NCI-H2107 treated with DMSO at 0.1 percent for 48 hours (cell line): ENCODE data around the gene CAMLG.
"Not testable (repeated sequence)": the region's sequence is repeated elsewhere in the genome, so short reads cannot be mapped to it uniquely, and the experiment has no call there.

Experiments used
- DNase-seq: peaks from one replicate; lab custom pipeline; 2025; ENCODE audit not compliant: unreplicated experiment; lab: John Stamatoyannopoulos, UW

Gene CAMLG

DNA sequence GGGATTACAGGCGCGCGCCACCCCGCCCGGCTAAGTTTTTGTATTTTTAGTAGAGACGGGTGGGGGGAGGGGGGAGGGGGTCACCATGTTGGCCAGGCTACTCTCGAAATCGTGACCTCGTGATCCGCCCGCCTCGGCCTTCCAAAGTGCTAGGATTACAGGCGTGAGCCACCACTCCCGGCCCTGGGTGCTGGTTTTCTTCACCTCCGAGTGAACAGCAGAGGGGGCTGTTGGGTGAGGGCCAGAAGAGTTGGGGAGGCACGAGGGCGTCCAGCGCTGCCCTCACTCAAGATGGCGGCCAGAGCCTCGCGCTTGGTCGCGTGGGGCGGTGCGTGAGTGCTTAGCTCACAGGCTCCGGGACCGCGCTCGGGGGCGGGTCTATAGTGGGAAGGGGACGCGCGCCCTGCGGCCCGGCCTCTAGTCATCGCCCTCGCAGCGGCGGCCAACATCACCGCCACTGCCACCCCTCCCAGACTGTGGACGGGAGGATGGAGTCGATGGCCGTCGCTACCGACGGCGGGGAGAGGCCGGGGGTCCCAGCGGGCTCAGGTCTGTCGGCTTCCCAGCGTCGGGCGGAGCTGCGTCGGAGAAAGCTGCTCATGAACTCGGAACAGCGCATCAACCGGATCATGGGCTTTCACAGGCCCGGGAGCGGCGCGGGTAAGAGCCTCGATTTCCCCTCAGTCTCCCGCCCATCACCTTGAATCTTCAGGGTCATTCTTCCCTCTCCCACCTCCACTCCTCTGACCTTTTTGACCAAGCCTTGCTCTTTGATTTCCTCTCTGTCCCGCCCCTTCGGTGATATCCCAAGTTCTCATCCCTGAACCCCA, at the start of gene CAMLG:
CAMLG (plus strand) TSS at position 416 of the 830 bp plus-strand sequence; CDS start at position 489, 73 bp downstream.
- DNase-seq = peak; percentile 79

DNA sequence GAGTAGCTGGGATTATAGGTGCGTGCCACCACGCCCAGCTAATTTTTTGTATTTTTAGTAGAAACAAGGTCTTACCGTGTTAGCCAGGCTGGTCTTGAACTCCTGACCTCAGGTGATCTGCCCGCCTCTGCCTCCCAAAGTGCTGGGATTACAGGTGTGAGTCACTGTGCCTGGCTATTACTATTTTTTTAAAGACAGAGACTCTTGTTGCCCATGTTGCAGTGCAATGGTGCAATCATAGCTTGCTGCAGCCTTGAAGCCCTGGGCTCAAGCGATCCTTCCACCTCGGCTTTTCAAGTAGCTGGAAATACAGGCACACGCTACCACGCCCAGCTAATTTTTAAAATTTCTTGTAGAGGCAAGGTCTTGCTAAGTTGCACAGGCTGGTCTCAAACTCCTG, 48.2 kb upstream of the CAMLG start:
- DNase-seq = not testable (repeated sequence)

DNA sequence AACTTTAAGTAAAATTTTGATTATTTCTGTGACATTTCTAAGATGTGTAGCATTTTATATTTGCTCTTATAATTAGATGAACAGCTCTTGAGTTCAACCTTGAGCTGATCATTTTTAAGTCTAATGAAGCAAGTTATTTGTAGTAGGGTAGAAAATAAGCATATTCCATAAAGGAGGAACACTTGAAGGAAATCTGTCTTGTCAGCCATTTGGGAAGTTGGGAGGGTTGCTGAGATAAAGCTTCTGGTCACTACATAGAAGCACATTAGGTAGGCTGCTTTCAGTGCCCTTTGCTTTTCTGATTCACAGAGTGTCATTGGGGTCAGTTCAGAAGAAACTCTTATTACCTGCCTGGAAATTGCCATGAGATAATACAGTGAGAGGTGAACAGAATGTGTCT, 45.6 kb upstream of the CAMLG start:
- no peak for DNase-seq

DNA sequence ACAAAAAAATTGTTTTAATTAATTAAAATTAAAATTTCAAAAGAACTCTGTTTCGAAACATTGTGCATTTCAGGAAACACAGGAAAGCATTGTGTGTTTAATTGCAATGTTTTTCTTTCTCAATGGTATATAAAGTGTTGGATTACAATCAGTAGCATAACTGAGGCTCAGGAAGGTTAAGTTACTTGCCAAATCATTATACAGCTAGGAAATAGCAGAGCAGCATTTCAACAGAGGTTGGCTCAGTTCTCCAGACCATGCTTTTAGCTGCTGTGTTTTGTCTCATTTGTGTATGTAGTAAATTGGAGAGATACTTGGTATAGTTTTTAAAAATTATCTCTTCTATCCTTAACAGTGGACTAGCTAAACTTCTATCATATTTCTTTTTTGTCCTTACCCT, 30.0 kb upstream of the CAMLG start:
- no peak for DNase-seq

DNA sequence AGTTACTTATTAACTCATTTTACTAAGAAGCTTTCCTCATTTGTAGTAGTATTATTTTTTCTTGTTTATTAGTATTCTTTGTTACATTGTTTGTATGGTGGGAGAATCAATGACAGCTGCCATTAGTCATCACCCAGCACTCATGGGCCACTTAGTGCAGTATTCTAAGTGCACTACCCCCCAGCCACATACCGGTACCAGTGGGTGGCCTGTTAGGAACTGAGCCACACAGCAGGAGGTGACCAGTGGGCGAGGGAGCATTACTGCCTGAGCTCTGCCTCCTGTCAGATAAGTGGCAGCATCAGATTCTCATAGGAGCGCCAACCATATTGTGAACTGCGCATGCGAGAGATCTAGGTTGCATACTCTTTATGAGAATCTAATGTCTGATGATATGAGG, 24.2 kb upstream of the CAMLG start:
- peak; percentile 1 for DNase-seq

DNA sequence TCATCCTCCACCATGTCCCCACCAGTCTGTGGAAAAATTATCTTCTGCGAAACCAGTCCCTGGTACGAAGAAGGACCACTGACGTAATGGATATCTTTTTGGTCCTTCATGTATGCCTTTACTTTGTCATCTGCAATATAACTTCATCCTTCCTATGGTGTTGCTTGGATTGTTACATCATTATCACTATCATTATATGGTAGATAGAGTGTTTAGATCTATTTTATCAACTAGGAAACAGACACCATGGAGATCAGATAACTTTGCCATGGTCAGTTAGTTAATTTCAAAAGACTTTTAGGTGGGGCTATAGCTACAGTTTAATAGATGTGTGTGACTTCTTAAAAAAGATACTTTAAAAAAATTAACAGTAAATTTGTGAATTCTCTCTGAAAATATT, 23.8 kb upstream of the CAMLG start:
- DNase-seq = no peak

DNA sequence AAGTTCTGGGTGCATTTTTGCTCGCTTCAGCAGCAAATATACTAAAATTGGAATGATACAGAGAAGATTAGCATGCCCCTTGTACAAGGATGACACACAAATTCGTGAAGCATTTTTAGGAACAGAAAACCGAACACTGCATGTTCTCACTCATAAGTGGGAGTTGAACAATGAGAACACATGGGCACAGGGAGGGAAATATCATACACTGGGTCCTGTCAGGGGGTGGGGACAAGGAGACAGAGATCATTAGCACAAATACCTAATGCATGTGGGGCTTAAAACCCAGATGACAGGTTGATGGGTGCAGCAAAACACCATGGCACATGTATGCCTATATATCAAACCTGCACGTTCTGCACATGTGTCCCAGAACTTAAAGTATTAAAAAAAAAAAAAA, 22.9 kb upstream of the CAMLG start:
- not testable (repeated sequence) for DNase-seq

DNA sequence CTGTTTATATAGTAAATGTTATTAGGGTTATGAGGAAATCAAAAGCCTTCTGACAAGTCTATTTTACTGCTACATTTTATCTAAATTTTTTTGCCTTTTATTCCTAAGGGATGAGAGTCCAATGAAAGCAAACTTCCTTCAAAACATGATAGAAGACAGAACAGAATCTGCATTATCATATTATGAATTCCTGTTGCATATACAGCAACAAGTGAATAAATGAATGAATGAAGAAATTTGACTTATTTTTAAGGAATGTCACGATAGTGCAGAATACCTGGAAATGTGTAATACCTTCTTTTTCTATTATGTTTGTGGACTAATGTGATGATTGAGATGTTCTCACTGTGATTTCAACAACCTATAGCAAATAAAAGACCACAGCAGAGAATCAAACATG, 13.5 kb upstream of the CAMLG start:
- no peak for DNase-seq

DNA sequence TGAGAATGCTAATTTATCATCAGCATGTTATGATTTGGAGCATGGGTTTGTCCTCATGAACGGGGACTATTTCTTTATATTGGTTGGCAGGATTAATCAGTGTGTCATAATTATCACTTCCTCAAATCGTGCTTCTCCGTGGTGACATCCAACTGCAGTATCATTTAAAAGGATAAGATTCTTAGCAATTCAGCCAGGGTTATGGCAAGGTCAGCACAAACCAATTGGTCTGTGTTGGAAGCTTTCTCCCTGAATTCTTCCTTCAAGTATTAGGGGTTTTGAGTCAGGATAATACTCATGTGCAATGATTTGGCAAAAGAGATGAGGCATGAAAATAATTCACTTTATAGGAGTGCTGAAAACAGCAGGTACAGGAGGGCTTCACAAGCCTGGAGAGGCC, 5.5 kb upstream of the CAMLG start:
- no peak for DNase-seq

DNA sequence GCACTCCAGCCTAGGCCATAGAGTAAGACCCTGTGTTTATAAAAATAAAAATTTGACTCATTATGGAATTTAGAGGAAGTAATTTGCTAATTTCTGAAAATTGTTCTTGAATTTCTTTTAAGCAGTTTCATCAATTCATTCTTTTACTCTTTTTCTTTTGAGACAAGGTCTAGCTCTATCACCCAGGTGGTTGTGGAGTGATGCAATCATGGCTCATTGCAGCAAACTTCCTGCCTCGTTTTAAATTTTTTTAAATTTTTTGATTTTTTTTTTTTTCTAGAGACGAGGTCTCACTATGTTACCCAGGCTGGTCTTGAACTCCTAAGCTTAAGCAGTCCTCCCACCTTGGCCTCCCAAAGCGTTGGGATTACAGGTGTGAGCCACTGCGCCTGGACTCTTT, 3.1 kb upstream of the CAMLG start:
- DNase-seq = no peak

DNA sequence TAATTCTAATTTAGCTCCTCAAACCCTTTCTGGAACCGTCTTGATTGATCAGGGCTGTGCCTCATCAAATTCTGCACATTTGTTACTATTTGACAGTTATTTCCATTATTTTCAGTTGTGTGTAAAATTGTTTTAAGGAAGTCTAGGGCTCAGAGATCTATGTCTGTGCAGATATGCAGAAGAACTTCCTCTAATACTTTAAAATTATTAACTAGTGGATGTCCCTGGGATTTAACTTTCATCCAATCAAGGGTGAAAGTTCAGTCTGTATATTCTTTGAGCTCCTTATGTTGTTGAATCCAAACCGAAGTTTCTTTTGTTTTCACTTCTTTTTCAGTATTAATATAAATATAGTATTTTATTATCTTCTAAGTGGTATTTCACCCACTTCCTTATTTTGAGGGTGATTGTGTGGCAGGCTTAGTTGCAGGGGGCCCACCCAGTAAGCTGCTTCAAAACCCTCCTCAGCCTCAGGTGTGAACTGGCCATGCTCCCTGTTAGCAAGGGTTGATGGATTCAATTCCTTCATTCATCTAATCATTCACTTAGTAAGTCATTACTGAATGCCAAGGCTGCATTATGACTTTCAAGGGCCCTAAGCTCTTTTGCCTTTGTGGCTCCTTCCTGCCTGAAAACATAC, 2.1 kb upstream of the CAMLG start:
- DNase-seq = no peak

DNA sequence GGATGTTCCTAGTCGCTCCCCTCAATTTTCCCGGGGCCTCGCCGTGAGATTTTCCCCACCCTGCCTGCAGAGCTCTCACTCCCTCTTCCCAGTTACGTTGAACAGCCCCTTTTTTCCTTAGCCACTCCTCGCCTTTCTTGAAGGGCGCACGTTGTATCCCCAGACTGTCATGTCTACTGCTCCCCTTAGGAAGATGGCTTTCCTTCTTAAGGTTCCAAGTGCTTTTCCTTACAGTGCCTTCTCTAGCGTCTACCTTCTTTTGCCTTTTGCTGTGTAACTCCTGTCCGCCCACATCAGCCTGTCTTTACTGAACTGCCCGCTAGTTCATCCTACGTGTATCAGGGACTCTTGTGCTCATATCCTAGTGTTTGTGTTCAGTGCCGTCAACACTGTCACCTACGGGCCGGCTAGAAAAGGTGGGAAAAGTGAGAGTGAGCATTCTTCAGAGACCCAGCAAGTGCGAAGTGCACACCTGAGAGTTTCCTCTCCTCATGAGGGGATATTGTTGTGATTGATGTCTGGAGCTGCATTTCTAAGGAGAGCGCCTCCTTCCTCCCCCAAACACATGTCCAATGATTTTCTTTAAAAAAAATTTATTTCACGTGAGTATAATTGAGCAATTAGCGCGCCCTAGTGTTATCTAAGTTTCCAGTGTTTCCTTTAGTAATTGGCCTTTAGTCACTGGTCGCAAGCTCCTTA, 764 bp downstream of the CAMLG start:
- DNase-seq = peak; percentile 12

DNA sequence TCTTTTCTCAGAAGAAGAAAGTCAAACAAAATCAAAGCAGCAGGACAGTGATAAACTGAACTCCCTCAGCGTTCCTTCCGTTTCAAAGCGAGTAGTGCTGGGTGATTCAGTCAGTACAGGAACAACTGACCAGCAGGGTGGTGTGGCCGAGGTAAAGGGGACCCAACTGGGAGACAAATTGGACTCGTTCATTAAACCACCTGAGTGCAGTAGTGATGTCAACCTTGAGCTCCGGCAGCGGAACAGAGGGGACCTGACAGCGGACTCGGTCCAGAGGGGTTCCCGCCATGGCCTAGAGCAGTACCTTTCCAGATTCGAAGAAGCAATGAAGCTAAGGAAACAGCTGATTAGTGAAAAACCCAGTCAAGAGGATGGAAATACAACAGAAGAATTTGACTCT, 2.7 kb downstream of the CAMLG start:
- DNase-seq = no peak

DNA sequence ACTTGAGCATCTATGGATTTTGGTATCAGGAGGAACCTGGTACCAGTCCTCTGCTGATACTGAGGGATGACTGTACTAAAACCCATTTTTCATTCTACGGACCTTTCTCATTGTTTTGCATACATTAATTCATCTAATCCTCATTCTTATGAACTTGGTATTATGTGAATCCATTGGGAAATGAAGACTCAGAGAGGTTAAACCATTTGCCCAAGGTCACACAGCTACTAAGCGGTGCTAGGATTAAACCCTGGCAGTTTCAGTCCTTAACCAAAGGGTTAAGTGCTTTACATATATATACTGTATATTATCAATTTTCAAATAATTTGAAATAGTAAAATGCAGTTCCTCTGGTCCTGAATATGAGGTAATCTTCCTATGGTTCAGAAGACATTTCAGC, 3.8 kb downstream of the CAMLG start:
- no peak for DNase-seq

DNA sequence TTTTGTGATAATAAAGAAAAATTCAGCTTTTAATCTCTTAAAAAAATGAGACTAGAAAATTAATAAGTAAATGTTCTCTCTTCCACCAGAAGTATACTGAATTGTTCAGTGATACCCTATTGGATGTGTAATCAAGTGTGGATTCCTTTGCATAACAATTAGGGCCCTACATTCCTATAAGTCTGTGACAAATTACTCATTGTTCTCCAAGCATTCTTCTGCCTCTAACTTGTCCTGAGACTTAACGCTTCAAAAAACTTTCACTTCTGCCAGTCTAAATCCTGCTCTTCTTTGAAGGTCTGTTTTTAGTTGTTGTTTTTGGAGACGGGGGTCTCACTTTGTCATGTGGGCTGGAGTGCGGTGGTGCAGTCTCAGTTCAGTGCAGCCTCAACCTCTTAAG, 11.1 kb downstream of the CAMLG start:
- DNase-seq = no peak

DNA sequence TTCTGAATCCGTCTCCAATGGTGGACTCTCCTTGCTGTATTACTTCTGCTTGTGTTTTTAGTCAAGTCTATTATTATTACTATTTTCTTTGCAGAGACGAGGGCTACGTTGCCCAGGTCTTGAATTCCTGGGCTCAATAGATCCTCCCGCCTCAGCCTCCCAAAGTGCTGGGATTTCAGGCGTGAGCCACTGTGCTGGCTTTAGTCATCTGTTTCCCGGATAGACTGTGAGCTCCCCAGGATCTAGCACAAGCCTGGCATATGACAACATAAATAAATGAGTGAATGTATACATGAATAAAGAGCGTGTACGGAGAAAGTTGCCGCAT, 19.8 kb downstream of the CAMLG start:
- no peak for DNase-seq

DNA sequence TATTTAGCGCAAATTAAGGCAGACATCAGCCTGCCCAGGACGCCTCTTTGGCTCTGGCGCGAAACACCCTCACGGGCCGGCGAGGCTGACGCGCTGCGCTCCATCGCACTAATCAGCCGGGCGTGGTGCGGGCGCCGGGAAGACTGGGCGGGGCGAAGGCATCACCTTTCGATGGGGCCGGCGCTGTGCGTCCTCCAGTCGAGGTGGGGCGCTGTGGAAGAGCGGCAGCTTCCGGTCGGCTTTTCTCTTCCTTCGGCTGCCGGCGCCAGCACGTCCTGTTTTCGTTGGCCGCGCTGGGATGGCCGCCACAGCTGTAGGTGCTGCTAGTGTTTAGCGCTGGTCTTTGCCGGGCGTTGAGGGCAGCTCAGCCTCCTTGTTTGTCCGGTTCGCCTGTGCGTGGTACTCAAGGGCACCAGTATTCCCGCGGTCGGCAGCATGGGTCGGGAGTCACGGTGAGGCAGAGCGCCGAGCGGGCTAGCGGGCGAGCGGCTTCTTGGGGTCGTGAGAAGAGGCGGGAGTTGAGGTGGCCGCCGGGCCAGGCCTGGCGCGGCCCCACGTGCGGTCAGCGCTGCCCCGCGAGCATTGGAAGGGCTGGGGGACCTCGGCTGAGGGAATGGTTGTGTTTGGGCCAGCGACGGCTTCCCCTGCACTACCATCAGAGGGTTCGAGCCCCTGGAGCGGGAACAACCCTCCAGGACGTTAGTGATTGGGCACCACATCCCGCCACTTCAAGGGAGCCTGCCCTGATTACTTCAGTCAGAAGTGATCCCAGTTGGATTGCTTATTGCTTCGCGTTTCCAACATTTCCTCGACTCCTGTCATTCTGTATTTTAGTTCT, 20.4 kb downstream of the CAMLG start, which contains the start of gene DDX46:
DDX46 (plus strand) TSS at position 276 of the 838 bp plus-strand sequence; CDS start at position 436, 160 bp downstream.
- peak; percentile 50 for DNase-seq

DNA sequence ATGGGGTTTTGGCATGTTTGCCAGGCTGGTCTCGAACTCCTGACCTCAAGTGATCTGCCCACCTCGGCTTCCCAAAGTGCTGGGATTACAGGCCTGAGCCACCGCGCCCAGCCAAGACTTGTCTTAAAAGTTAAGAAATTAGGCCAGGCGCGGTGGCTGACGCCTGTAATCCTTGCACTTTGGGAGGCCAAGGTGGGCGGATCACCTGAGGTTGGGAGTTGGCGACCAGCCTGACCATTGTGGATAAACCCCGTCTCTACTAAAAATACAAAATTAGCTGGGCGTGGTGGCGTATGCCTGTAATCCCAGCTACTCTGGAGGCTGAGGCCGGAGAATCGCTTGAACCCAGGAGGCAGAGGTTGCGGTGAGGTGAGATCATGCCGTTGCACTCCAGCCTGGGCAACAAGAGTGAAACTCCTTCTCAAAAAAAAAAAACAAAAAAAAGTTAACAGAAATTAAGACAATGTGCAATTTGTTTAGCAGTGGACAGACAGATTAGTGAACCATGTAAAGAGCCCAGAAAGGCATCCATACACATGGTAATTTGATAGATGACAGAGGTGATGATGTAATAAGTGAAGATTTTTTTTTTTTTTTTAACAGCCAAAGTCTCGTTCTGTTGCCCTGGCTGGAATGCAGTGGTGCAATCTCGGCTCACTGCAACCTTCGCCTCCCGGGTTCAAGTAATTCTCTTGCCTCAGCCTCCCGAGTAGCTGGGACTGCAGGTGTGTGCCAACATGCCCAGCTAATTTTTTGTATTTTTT, 29.4 kb downstream of the CAMLG start:
- DNase-seq = not testable (repeated sequence)

DNA sequence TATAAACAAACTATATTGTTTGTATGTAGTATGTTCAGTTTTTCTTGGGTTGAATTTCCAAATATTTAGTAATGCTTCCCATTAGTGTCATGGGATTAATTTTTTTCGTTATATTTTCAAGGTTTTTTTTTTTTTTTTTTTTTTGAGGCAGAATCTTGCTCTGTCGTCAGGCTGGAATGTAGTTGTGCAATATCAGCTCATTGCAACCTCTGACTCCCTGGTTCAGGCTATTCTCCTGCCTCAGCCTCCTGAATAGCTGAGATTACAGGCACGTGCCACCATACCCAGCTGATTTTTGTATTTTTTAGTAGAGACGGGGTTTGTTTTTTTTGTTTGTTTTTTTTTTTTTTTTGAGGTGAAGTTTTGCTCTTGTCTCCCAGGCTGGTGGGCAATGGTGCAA, 30.9 kb downstream of the CAMLG start:
- no peak for DNase-seq

DNA sequence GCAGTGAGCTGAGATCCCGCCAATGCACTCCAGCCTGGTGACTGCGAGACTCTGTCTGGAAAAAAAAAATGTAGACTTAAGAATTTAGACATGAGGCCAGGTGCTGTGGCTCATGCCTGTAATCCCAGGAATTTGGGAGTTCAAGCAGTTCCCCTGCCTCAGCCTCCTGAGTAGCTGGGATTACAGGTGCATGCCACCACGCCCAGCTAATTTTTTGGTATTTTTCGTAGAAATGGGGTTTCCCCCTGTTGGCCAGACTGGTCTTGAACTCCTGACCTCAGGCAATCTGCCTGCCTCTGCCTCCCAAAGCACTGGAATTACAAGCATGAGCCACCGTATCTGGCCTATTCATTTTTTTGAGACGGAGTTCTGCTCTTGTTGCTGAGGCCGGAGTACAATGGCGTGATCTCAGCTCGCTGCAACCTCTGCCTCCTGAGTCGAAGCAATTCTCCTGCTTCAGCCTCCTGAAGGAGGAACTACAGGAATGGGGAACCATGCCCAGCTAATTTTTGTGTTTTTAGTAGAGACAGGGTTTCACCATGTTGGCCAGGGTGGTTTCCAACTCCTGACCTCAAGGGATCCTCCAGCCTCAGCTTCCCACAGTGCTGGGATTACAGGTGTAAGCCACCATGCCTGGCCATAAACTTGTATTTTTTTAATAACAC, 34.2 kb downstream of the CAMLG start:
- no peak for DNase-seq
